Bone marrow (tissue), 2 donors: ENCODE data around the gene PER2.

Experiments
- DNase-seq, 2 donors: peaks; one replicate each; lab custom pipeline; 2025; lab: John Stamatoyannopoulos, UW

The PER2 gene

DNA sequence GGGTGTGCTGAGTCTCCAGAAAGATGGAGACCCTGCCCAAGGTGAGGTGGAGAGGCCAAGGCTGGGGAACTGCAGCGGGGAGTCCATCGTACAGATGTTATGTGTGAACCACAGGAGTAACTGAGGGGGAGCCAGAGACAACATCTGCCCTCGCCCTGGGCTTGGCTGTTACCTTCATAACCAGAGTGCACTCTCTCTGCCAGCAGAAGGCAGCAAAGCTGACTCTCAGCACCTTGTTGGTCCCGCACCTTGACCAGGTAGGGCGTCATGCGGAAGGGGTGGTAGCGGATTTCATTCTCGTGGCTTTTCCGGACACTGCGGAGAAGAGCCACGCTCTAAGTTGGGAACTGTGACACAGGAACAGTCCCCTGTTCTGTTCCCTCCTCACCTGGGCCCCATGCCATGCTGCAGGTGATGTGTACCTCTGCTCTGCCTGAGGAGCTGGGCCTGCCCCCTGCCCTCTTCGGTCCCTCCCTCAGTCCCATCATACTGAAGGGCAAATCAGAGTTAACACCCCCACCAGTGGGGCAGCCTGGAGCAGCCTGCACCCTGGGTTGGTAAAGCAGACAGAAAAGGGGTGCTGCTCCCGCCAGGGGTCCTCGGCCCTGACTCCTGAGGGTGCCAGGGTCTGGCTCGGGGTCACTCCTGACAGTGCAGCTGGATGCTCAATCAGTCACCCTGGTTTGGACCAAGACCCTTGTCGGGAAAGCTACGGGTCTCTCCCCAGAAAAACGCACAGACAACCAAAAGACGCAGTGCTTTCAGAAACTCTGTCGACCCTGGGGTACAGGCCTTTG lies 20.3 kb downstream of the PER2 start:
- no peak for DNase-seq

DNA sequence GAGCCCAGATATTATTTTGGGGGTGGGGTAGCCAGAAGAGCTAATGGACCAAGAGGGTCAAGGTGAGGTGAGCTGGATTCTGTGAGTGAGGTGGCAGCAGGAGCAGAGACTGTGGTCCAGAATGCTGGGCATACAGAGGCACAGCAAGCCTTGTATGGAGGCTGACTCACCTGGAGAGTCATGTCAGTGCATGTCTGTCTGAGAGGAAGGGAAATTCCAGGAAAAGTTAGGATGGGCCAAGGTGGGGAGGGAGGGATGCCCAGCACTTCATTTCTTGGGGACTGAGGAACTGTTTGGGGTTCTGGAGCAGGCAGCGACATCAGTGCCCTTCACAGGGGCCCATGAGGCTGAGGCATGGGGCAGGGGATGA lies 21.1 kb downstream of the PER2 start:
- no peak for DNase-seq

DNA sequence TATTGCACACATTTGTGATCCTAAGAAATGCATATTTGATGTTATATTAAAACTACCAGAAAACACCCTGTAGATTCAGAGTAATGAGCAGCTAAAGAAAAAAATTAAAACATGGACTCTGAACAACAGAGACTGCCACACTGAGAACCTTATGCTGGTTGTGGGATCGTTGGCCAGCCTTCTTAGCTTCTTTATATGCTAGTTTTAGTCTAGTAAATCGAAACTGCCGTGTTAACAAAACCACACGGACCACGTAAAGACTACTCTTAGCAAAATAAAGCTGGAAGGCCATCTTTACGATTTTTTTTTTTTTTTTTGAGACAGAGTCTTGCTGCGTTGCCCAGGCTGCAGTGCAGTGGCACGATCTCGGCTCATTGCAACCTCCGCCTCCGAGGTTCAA lies 22.8 kb downstream of the PER2 start:
- no peak for DNase-seq

DNA sequence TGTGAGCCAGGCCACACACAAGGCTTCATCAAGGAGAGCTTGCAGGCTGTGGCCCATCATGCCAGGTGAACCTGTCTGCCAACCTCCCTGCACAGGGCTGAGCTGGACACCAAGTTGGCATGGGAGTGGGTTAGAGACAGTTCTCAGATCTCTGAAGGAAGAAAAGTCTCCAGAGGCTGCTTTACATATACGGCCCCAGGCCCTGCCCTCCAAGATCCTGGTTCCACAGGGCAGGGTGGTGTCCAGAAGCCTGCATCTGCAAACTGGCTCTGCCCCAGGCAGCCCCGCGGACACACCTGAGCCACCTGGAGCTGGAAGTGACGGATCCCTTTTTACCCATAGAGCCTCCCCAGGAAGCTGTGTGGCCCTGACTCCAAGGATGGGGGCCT lies 24.3 kb downstream of the PER2 start:
- DNase-seq: no peak

DNA sequence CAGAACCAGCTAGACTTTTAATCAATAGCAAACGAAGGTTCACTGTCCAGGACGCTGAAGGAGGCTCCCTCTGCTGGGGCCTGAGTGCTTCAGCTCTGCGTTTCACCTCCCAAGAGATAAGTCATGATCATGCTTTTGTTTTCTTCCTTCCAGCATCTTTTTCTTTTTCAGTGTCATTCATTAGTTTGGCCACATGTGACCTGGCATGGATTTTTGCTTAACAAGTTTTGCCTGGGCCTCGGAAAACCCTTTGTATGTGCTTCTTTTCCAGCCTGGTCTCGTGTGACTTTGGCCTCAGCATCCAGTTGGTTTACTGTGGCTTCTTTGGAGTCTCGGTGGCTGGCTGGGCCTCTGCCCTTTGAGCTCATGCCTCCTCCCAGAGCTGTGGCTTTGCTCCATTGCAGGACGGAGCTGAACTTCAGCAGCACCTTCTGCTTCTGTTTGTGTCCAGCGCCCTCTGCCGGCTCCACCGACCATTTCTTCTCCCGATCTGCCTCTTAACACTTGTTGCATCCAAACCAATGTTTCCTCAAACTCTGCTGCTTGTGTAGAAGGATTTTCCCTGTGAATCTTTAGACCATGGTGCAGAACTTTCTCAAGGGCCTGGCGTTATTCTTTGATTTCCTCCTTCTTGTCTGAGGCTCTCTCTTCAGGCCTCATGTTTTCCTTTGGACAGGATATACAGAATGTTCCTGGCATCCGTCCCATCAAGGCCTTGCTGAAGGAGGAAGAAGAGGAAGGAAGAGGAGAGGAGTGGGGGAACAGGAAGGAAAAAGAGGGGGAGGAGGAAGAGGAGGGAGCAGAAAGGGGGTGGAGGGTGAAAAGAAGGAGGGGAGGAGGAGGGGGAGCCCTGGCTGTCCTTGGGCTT lies 25.0 kb downstream of the PER2 start:
- peak; percentile 42 to 82 for DNase-seq

DNA sequence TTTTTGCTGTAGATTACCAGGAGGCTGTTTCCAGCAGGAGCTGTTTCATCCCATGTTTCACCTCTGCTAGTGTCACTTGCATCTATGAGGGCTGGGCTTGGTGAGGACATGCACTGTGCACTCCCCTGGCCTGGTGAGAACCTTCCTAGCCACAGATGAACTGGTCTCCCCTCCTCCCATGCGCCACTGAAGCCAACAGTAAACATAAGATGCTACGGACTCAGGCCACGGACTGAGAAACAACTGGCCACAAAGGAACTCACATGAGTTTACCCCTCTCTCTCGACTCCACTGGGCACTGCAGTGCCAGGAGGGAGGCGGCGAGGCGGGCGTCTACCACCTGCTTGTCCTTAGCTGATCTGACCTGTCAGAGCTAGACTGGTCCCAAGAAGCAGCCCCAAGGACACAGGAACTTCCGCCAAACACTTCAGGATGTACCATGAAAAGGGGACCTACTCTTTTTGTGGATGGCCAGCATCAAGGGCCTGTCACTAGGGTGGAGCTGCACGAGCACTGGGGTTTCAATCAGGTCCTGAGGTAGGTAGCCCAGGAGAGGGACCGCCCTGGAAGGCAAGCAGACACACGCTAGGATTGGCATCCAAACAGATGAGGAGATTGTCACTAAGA lies 25.8 kb downstream of the PER2 start:
- no peak for DNase-seq

DNA sequence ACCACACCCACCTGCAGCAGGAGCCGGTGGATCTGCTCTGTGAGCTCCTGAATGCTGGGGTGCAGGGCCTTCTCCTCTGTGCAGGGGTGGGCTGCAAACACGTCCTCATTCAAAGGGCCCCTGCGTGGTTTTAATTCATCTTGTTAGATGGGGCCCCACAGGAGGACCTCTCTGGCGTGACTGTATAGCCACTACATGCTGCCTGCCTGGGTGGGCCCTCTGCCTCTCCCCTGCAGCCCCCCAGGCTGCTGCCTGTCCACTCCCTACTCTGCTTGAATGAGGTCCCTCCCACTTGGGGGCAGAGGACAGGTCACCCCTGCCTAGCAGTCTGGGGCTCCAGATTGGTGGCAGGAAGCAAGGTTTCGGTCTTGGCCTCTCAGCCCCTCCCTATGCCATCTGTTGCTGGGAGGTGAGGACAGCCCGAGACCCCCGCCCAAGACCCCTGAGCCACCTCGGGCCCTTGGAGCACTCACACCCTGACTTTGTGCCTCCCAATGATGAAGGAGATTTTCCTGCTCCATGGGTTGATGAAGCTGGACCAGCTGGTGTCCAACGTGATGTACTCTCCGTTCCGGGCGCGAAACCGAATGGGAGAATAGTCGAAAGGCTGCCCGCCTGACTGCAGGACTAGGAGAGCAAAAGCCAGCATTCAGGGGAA lies 26.6 kb downstream of the PER2 start:
- DNase-seq: no peak

DNA sequence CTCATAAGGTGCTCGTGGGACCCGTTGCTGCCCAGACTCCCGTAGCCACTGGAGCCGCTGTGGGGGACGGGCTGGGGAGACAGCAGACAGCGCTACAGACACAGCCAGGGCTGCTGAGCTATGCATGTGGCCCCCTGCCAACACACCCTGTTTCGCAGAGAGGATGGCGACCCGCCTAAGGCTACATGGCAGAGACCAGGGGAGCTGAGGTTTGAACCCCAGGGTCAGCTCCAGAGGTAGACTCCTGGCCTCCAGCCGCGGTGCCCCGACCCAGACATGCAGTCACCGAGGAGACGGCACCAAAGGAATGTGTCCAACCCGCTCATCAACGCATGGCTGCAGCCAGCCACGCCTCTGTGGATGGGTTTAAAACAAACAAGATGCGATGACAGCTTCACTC lies 27.5 kb downstream of the PER2 start:
- DNase-seq: no peak

DNA sequence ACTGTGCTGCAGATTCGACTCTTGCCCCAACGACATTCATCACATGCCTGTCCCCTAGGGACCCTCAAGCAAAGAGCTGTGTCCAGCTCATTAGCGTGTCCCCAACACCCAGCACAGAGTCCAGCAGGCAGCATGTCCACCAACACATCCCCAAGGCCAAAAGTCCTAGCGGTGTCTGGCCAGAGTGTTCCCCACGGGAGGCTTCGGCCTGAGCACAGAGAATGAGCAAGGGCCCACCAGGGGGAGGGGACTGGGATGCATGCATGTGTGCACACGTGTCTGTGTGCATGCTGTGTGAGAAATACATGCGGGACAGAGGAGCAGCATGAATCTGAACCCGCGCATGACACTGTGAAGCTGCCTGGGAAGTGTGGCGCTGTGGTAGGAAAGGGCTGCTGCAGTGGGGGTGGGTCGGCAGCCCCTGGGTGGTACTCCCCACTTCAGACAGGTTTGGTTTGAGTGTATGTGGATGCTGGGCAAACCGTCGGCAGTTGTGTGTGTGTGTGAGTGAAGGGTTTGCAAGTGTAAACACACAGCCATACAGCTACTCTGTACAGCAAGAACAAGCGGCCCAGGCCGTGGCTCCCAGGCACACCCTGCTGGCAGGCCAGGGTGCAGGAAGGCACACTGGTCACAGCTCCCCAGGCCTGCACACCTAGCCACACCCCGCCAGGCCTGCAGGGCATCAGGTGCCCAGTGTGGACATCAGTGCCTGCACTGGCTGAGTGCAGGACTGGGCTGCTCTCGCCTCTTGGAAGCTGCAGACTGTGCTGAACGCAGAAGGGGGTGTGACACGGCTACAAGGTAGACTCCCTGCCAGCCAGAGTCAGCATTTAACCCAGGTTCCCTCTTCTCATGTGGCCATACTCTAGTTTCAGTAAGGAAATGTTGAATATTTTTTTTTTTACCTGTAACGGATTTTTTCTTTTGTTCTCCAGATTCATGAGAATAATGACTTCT lies 29.1 kb downstream of the PER2 start:
- no peak for DNase-seq

DNA sequence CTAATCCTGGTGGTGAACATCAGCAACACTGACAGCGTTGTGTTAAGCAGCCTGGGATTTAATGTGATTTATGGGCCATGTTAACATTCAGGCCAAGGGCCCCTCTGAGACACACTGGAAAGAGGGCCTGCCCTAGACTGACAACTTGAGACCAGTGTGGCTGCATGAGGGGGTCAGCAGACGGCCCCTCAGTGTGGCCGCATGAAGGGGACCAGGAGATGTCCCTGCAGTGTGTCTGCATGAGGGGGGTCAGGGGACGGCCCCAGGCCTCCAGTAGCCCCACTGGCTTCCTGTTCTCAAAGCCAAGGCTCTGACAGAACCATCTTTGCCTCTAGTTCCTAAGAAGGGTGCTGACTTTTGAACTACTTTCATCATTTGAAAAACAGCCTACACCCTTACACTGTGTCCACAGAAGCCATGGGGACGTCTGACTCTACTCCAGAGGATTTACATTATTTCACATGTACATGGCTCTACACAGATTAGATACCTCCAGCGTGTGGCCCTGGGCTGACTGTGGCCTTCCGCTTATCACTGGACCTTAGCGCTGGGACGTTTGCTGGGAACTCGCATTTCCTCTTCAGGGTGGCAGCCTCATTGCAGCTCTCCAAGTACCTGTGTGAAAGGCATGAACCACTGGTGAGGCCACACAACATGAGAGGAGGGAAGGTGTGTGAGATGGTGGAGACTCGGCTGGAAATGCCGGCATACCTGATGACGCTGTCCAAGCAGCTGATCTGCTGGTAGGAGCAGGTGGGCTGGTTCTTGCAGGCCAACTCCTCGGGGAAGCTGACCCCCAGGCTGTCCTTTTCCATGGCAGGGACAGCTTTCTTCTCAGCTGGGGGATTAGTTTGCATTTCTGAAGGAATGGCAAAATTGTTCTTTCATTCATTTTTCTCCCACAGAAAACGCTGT lies 30.4 kb downstream of the PER2 start:
- no peak for DNase-seq

DNA sequence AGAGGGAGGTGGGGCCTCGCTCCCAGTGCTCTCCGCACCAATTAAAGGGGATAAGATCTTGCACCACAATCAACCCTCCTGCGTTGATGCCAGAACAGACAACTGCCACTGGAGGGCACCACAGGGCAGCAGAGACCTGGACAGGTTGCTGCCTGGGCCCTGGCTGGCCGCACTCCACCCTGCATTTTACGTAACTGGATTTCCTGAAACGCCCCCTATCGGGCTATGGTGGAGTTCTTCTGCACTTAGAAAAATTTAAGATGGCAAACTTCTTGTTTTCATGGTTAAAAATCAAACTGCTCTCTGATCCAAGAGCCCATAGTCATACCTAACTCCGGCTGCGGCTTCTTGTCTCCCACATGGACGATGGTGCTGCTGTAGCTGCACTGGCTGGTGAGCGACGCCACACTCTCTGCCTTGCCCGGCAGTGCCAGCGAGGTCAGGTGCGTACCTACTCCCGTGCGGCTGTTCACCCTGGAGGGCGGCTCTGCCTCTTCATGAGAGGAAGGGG lies 31.8 kb downstream of the PER2 start:
- DNase-seq: peak; percentile 20 to 89

DNA sequence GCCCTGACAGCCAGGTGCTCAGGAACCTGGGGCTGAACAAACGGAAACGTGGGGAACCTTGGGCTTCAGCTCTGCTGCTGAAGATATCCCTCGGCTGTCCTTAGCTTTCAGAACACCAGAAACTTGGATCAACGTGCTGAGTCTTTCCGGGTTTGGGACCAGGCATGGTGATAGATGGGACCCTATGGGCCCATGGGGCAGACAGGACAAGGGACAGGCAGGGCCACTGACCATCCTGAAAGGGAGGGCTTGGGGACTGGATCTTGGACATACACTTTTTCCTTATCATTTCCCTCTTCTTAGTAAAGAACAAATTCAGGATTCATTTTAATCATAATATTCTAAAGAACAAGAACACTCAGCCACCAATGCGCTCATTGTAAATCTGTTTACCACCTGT lies 32.3 kb downstream of the PER2 start:
- no peak for DNase-seq

DNA sequence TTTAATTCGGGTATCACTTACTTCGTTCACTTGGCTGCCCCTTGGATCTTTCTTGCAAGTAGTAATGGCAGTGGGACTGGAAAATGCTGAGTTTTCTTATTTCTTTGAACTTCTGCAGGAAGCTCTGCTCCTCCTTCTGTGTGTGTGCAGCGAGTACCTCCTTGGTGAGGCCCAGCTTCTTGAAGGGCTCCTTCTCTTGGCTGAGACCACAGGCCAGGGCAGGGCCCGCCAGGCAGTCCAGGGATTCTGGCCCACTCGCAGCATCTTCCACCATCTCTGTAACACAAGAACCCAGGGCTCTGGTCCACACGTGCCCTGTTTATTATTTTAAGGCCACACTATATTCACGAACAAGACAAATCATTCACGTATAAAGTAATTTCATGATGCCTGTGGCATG lies 32.8 kb downstream of the PER2 start:
- no peak for DNase-seq

DNA sequence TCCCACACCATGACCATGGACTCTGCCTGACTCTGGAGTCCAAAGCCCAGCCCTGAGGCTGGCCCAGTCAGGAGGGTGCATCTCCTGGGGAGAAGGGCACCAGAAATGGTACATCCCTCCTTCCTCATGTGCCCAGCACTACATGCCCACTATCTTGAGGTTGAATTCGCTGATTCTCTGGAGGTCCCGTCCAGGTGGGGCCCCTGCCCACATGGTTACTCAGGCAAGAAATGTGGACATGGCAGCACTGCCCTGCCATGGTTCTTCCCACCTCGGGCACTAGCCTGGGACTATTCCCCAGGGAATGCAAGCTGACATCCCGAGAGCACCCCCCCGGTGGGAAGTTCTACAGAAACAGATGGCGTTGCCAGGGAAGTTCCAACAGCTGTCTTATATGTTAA lies 33.3 kb downstream of the PER2 start:
- DNase-seq: no peak

DNA sequence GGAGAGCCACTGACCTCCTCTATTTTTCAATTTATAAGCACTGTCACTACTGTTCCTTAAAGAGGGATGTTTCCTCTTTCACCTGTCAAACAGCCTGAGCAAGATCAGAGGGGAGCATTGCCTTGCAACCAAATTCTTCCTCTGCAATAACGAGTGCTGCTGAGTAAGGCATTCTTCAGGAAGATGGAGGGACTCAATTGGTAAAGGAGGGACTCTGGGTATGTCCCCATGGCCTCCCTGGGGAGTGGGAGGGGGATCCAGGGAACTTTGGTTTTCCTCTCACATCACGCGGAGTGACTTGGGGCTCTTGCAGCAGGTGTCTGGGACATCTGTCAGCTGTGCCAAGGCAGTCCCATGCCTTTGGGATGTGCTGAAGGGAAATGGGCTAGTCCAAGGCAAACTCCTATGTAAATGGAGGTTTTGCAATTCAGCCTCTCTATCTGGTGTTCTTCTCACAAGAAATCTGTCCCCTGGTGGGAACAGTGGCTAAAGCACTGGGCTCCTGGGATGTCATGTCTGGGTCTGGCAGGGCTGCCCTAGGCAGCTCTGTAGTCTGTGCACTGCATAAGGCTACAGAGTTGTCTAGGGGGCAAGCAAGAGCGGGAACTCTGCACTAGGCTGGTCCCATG lies 34.2 kb downstream of the PER2 start:
- DNase-seq: no peak

DNA sequence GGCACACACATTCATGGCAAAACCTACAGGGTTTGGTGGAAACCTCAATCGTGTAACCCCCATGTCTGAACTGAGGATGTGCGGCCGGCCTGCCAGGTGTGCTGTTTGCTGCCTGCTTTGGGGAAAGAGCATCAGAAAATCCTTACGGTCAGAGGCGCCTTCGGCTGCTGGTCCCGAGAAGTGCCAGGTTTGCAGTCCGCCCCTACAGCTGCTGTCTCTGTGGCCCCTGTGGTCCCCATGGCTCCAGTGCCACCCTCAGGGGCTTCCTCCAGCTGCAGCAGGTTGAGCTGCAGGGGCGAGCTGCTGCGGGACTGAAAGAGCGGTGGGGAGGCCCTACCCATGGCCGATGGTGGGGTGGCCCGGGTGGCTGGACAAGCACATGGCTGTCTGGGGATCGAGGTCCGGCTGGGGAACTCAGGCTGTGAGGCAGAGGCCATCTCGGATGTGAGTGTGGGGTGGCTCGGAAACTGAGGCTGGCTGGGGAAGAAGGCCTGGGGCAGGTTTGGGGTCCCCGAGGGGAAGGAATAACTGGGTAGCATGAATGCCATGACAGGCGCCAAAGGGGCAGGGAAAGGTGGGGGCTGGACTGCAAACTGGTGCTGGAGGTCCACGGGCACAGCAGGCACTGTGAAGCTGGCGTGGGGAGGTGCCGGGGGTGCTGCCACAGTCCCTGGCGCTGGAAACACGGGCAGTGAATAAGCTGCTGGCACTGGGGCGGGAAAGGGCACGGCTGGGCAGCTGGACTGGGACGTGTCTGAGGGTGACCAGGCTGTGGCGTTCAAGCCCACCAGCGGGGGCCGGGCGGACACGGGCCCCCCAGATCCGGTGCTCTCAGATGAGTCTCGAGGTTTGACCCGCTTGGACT lies 35.4 kb downstream of the PER2 start:
- no peak for DNase-seq

DNA sequence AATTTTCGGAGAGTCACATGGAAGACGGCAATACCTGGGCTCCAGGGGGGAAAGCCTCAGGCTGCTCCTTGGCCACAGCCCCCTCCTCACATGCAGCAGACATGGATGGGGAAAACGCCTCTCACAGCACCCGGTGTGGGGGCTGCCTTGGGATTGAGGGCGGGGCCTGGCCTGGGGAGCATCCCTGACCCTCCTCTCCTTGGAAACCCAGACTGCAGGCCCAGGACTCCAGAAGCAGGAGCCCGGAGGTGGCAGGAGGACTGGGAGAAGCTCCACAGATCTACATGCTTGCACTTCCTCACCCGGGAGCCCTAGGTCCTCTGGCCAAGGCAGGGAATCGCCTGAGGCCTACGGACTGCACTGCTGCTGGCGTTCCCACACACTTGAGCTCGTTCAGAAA lies 36.4 kb downstream of the PER2 start:
- no peak for DNase-seq

DNA sequence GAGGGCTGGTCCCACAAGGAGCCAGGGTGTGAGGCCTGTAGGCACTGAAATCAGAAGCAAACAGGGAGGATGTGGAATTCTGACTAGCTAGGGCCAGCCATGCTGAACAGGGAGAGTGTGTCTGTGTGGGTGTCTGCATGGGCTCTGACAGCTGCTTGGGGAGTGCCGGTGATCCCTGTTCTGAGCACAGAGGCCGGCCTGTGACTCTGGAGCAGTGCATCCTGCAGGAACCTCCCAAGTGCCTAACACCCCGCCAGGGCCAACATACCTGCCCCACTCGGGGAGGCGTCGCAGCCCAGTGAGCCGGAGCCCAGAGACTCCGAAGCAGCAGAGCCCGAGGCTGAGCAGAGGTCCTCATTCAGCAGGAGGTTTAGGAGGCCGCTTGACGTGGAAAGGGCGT lies 37.1 kb downstream of the PER2 start:
- no peak for DNase-seq

DNA sequence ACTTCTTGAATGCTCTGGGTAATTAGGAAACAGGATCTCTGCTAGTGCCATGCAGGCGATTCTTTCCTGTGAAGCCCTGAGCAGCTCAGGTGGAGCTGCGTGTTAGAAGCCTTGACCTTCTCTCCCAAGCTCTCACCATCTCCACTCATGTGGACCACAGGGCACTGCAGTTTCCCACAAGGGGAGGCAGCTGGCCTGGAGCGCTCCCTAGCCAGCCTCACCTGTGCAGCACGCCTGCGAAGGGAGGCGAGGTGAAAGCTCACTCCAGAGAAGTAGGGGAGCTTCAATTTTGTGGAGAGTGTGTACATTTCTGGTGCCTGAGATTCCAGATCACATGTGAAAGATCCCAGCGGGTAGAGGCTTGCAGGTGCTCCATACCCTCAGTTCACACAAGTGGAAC lies 37.5 kb downstream of the PER2 start:
- DNase-seq: no peak
